NOMO-1 treated with dmso at 0.1 percent for 144 hours (cell line): Measurements from ENCODE around the gene MRPS31.
"Not testable (repeated sequence)": the region's sequence is repeated elsewhere in the genome, so short reads cannot be mapped to it uniquely, and the experiment has no call there.

Experiments
- DNase-seq: peaks from one replicate; lab custom pipeline; 2025; ENCODE audit not compliant: unreplicated experiment; lab: John Stamatoyannopoulos, UW

MRPS31 gene

GRCh38 chr13:40790154-40790616 lies 19.2 kb upstream of the MRPS31 start:
- no peak for DNase-seq

- peak; percentile 83 for DNase-seq
Measured at GRCh38 chr13:40789275-40790153, 18.5 kb upstream of the MRPS31 start, which contains the start of gene SLC25A15. SLC25A15 (plus strand) TSS chr13:40789611; CDS start chr13:40793227, 3,616 bp downstream.

- DNase-seq, result not testable (repeated sequence)
Measured at GRCh38 chr13:40788540-40789274, 17.7 kb upstream of the MRPS31 start.

- no peak for DNase-seq
Measured at GRCh38 chr13:40787062-40787461, 16.1 kb upstream of the MRPS31 start.

- DNase-seq, result no peak
Measured at GRCh38 chr13:40786568-40786996, 15.6 kb upstream of the MRPS31 start.

- DNase-seq, result no peak
Measured at GRCh38 chr13:40784540-40784939, 13.6 kb upstream of the MRPS31 start.

- not testable (repeated sequence) for DNase-seq
Measured at GRCh38 chr13:40782971-40783370, 12.0 kb upstream of the MRPS31 start.

- peak; percentile 72 for DNase-seq
Measured at GRCh38 chr13:40781717-40782116, 10.7 kb upstream of the MRPS31 start.

GRCh38 chr13:40780822-40781401 lies 9.9 kb upstream of the MRPS31 start:
- no peak for DNase-seq

GRCh38 chr13:40779796-40780285 lies 8.9 kb upstream of the MRPS31 start:
- no peak for DNase-seq

- no peak for DNase-seq
Measured at GRCh38 chr13:40779049-40779448, 8.1 kb upstream of the MRPS31 start.

GRCh38 chr13:40777809-40778175 lies 6.8 kb upstream of the MRPS31 start:
- DNase-seq, result no peak

GRCh38 chr13:40777166-40777808 lies 6.3 kb upstream of the MRPS31 start:
- peak; percentile 72 for DNase-seq

GRCh38 chr13:40776681-40777165 lies 5.7 kb upstream of the MRPS31 start:
- peak; percentile 81 for DNase-seq

- no peak for DNase-seq
Measured at GRCh38 chr13:40776232-40776631, 5.2 kb upstream of the MRPS31 start.

- no peak for DNase-seq
Measured at GRCh38 chr13:40774672-40775071, 3.7 kb upstream of the MRPS31 start.

- DNase-seq, result no peak
Measured at GRCh38 chr13:40772765-40773473, 1.9 kb upstream of the MRPS31 start.

- no peak for DNase-seq
Measured at GRCh38 chr13:40770609-40770933, 419 bp downstream of the MRPS31 start.

GRCh38 chr13:40769970-40770369 lies 1.0 kb downstream of the MRPS31 start:
- no peak for DNase-seq

GRCh38 chr13:40765602-40766001 lies 5.4 kb downstream of the MRPS31 start:
- DNase-seq, result no peak
